Measurements from ENCODE around the gene GPR151. TPM values are rescaled to one million over a fixed set of nuclear protein-coding genes. Genes with fewer than 3 reads are reported as not detected.

GPR151 gene
- polyA plus RNA-seq, 2 donors, result not detected

DNA sequence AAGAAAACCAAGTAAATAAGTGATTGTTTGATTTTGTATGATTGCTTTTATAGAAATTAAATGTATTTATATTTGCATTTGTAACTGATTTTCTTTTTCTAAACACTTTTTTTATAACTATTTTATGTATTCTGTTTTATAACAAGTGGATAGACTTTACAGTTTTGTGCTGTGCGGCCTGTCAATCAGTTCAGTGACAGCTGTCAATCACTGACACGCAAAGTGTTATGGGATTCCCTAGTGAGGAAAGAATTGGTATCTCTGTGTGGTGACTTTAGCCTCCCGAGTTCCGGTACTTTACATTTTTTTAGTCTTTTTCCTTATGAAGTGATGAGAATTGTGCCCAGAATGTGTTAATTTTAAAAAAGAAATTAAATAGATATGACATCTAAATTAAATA is 16.3 kb downstream of the GPR151 start:
- Histone ChIP-seq H3K36me3 (ENCODE audit: control insufficient read depth in 2 of 2, insufficient read depth in 2 of 2, low read length in 1 of 2) (peaks cover 5% of the 10 kb centered on the region in 2 donors), H3K9me3 (ENCODE audit: control insufficient read depth in 2 of 2, insufficient read depth in 1 of 2, low read depth in 1 of 2, low read length in 1 of 2) (no peaks in the 10 kb centered on the region), H3K4me3 (ENCODE audit: low read depth in 1 of 2, low read length in 2 of 2) (no peak overlapping the region), H3K4me1 (ENCODE audit: control insufficient read depth in 2 of 2, insufficient read depth in 2 of 2, low read length in 1 of 2) (no peaks in the 10 kb centered on the region), H3K27ac (ENCODE audit: low read depth in 2 of 2, low read length in 1 of 2) (no peak overlapping the region), H3K27me3 (ENCODE audit: control insufficient read depth in 1 of 2, insufficient read depth in 2 of 2, low read length in 2 of 2) (no peaks in the 10 kb centered on the region)
- 96 to 97% methylated on average over 4 of the region's 4 CpGs for WGBS, 2 donors

DNA sequence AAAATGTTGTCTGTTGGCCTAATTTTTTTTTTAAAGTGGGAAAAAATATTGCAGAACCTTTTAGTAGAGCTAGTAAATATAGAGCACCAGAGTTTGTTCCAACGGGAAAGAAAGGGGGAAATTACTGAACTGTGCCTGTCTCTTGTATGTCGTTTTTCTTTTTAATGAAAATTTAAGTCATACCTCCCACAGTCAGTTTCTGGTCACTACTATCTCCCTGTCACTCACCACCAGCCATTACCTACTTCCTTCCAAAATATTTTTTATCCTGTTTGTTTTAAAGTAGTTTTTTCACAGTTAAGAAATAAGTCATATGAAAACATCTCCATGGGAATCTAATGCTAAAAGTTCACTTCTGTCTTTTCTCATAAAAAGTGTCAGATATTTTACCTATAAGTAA is 21.3 kb downstream of the GPR151 start:
- Histone ChIP-seq H3K4me1 (ENCODE audit: control insufficient read depth in 2 of 2, insufficient read depth in 2 of 2, low read length in 1 of 2) (no peaks in the 10 kb centered on the region), H3K27me3 (ENCODE audit: control insufficient read depth in 1 of 2, insufficient read depth in 2 of 2, low read length in 2 of 2) (no peaks in the 10 kb centered on the region), H3K27ac (ENCODE audit: low read depth in 2 of 2, low read length in 1 of 2) (no peak overlapping the region), H3K4me3 (ENCODE audit: low read depth in 1 of 2, low read length in 2 of 2) (no peak overlapping the region), H3K36me3 (ENCODE audit: control insufficient read depth in 2 of 2, insufficient read depth in 2 of 2, low read length in 1 of 2) (peaks cover 0 to 3% of the 10 kb centered on the region in 2 donors), H3K9me3 (ENCODE audit: control insufficient read depth in 2 of 2, insufficient read depth in 1 of 2, low read depth in 1 of 2, low read length in 1 of 2) (no peaks in the 10 kb centered on the region)
- WGBS, 2 donors, result 75 to 84% methylated on average over 2 of the region's 2 CpGs

DNA sequence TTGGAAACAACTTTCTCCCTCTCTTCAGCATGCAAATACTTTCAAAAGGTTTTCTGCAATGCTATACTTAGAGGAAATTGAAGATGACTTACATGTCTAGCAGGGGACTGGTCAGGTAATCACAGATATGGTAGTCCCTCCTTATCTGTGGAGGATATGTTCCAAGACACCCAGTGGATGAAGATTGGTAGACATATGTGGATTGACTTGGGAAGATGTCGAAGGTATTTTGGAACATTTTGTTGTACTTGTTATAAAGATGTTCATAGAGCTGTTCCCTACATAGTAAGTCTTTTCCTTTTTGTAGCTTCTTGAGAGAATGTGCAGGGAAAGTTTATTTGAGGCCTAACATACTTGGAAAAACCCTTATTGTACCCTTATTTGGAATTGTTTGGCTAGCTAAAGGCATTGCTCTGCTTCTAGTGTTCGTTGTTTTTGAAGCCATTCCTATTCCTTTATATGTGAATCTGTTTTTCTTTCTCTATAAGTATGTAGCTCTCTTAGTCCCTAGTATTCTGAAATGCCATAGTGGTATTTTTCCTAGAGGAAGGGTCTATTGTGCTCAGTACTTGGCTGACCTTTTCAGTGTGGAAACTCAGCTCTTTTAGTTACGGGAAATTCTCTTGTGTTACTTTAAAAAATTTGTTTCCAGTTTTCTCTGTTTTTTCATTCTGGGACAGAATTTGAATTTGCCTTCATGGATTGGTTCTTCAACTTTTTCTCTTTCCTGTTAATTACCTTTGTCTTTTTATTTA is 25.7 kb downstream of the GPR151 start:
- Histone ChIP-seq H3K27ac (ENCODE audit: low read depth in 2 of 2, low read length in 1 of 2) (no peak overlapping the region), H3K9me3 (ENCODE audit: control insufficient read depth in 2 of 2, insufficient read depth in 1 of 2, low read depth in 1 of 2, low read length in 1 of 2) (no peaks in the 10 kb centered on the region), H3K36me3 (ENCODE audit: control insufficient read depth in 2 of 2, insufficient read depth in 2 of 2, low read length in 1 of 2) (no peaks in the 10 kb centered on the region), H3K4me1 (ENCODE audit: control insufficient read depth in 2 of 2, insufficient read depth in 2 of 2, low read length in 1 of 2) (no peaks in the 10 kb centered on the region), H3K27me3 (ENCODE audit: control insufficient read depth in 1 of 2, insufficient read depth in 2 of 2, low read length in 2 of 2) (no peaks in the 10 kb centered on the region), H3K4me3 (ENCODE audit: low read depth in 1 of 2, low read length in 2 of 2) (no peak overlapping the region)
- 84 to 86% methylated on average over 3 of the region's 3 CpGs for WGBS, 2 donors

- no peak overlapping the region for H3K4me3 ChIP-seq (ENCODE audit: low read depth in 1 of 2, low read length in 2 of 2)
These were observed 31.1 kb downstream of the GPR151 start for GRCh38 chr5:146484714-146485391.

GRCh38 chr5:146482775-146483174 is 33.2 kb downstream of the GPR151 start:
- Histone ChIP-seq H3K4me3 (ENCODE audit: low read depth in 1 of 2, low read length in 2 of 2) (no peak overlapping the region), H3K27me3 (ENCODE audit: control insufficient read depth in 1 of 2, insufficient read depth in 2 of 2, low read length in 2 of 2) (no peaks in the 10 kb centered on the region), H3K9me3 (ENCODE audit: control insufficient read depth in 2 of 2, insufficient read depth in 1 of 2, low read depth in 1 of 2, low read length in 1 of 2) (no peaks in the 10 kb centered on the region), H3K36me3 (ENCODE audit: control insufficient read depth in 2 of 2, insufficient read depth in 2 of 2, low read length in 1 of 2) (peaks cover 3 to 5% of the 10 kb centered on the region in 2 donors), H3K27ac (ENCODE audit: low read depth in 2 of 2, low read length in 1 of 2) (no peak overlapping the region), H3K4me1 (ENCODE audit: control insufficient read depth in 2 of 2, insufficient read depth in 2 of 2, low read length in 1 of 2) (no peaks in the 10 kb centered on the region)
- WGBS, 2 donors, result 90% methylated on average over 2 of the region's 2 CpGs

More at GRCh38 chr5:146484714-146485391, 31.1 kb downstream of the GPR151 start:
- Histone ChIP-seq H3K9me3 (ENCODE audit: control insufficient read depth in 2 of 2, insufficient read depth in 1 of 2, low read depth in 1 of 2, low read length in 1 of 2) (no peaks in the 10 kb centered on the region), H3K27me3 (ENCODE audit: control insufficient read depth in 1 of 2, insufficient read depth in 2 of 2, low read length in 2 of 2) (no peaks in the 10 kb centered on the region), H3K27ac (ENCODE audit: low read depth in 2 of 2, low read length in 1 of 2) (no peak overlapping the region), H3K36me3 (ENCODE audit: control insufficient read depth in 2 of 2, insufficient read depth in 2 of 2, low read length in 1 of 2) (peaks cover 3 to 5% of the 10 kb centered on the region in 2 donors), H3K4me1 (ENCODE audit: control insufficient read depth in 2 of 2, insufficient read depth in 2 of 2, low read length in 1 of 2) (no peaks in the 10 kb centered on the region)

- Histone ChIP-seq H3K9me3 (ENCODE audit: control insufficient read depth in 2 of 2, insufficient read depth in 1 of 2, low read depth in 1 of 2, low read length in 1 of 2) (no peaks in the 10 kb centered on the region), H3K4me1 (ENCODE audit: control insufficient read depth in 2 of 2, insufficient read depth in 2 of 2, low read length in 1 of 2) (no peaks in the 10 kb centered on the region), H3K36me3 (ENCODE audit: control insufficient read depth in 2 of 2, insufficient read depth in 2 of 2, low read length in 1 of 2) (peaks cover 4% of the 10 kb centered on the region in 2 donors), H3K4me3 (ENCODE audit: low read depth in 1 of 2, low read length in 2 of 2) (no peak overlapping the region), H3K27ac (ENCODE audit: low read depth in 2 of 2, low read length in 1 of 2) (no peak overlapping the region), H3K27me3 (ENCODE audit: control insufficient read depth in 1 of 2, insufficient read depth in 2 of 2, low read length in 2 of 2) (no peaks in the 10 kb centered on the region)
- 96% methylated on average over 1 of the region's 1 CpG for WGBS, 2 donors
These were observed 40.1 kb downstream of the GPR151 start for GRCh38 chr5:146475906-146476305.

- Histone ChIP-seq H3K27me3 (ENCODE audit: control insufficient read depth in 1 of 2, insufficient read depth in 2 of 2, low read length in 2 of 2) (no peaks in the 10 kb centered on the region), H3K36me3 (ENCODE audit: control insufficient read depth in 2 of 2, insufficient read depth in 2 of 2, low read length in 1 of 2) (peaks cover 2 to 4% of the 10 kb centered on the region in 2 donors), H3K9me3 (ENCODE audit: control insufficient read depth in 2 of 2, insufficient read depth in 1 of 2, low read depth in 1 of 2, low read length in 1 of 2) (no peaks in the 10 kb centered on the region), H3K4me1 (ENCODE audit: control insufficient read depth in 2 of 2, insufficient read depth in 2 of 2, low read length in 1 of 2) (no peaks in the 10 kb centered on the region), H3K4me3 (ENCODE audit: low read depth in 1 of 2, low read length in 2 of 2) (no peak overlapping the region), H3K27ac (ENCODE audit: low read depth in 2 of 2, low read length in 1 of 2) (no peak overlapping the region)
- WGBS, 2 donors, result 76 to 80% methylated on average over 4 of the region's 4 CpGs
These were observed 40.7 kb downstream of the GPR151 start for GRCh38 chr5:146475190-146475780.

DNA sequence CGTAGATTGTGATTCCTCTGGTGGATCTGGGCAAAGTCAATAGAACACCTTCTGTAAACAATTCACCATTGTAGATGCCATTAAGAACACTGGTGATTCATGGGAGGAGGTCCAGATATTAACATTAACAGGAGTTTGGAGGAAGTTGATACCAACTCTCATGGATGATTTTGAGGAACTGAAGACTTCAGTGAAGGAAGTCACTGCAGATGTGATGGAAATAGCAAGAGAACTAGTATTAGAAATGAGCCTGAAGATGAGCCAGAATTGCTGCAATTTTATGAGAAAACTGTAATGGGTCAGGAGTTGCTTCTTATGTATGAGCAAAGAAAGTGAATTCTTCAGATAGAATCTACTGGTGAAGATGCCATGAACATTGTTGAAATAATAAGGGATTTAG is 41.9 kb downstream of the GPR151 start:
- Histone ChIP-seq H3K36me3 (ENCODE audit: control insufficient read depth in 2 of 2, insufficient read depth in 2 of 2, low read length in 1 of 2) (peaks cover 2 to 4% of the 10 kb centered on the region in 2 donors), H3K9me3 (ENCODE audit: control insufficient read depth in 2 of 2, insufficient read depth in 1 of 2, low read depth in 1 of 2, low read length in 1 of 2) (no peaks in the 10 kb centered on the region), H3K4me1 (ENCODE audit: control insufficient read depth in 2 of 2, insufficient read depth in 2 of 2, low read length in 1 of 2) (no peaks in the 10 kb centered on the region), H3K27ac (ENCODE audit: low read depth in 2 of 2, low read length in 1 of 2) (no peak overlapping the region), H3K4me3 (ENCODE audit: low read depth in 1 of 2, low read length in 2 of 2) (no peak overlapping the region), H3K27me3 (ENCODE audit: control insufficient read depth in 1 of 2, insufficient read depth in 2 of 2, low read length in 2 of 2) (no peaks in the 10 kb centered on the region)
- WGBS, 2 donors, result 88 to 91% methylated on average over 1 of the region's 1 CpG

GRCh38 chr5:146467760-146468159 is 48.2 kb downstream of the GPR151 start:
- peaks cover 0 to 4% of the 10 kb centered on the region in 2 donors for H3K36me3 ChIP-seq (ENCODE audit: control insufficient read depth in 2 of 2, insufficient read depth in 2 of 2, low read length in 1 of 2)
- no peaks in the 10 kb centered on the region for H3K27me3 ChIP-seq (ENCODE audit: control insufficient read depth in 1 of 2, insufficient read depth in 2 of 2, low read length in 2 of 2)
- no peak overlapping the region for H3K4me3 ChIP-seq (ENCODE audit: low read depth in 1 of 2, low read length in 2 of 2)
- H3K9me3 ChIP-seq (ENCODE audit: control insufficient read depth in 2 of 2, insufficient read depth in 1 of 2, low read depth in 1 of 2, low read length in 1 of 2), result no peaks in the 10 kb centered on the region
- H3K4me1 ChIP-seq (ENCODE audit: control insufficient read depth in 2 of 2, insufficient read depth in 2 of 2, low read length in 1 of 2), result no peaks in the 10 kb centered on the region
- no peak overlapping the region for H3K27ac ChIP-seq (ENCODE audit: low read depth in 2 of 2, low read length in 1 of 2)
- 95 to 100% methylated on average over 1 of the region's 1 CpG for WGBS, 2 donors

All from esophagus (tissue), 2 donors.